ENCODE measurements around the gene ZNG1B.
"Not testable (repeated sequence)": the region's sequence is repeated elsewhere in the genome, so short reads cannot be mapped to it uniquely, and the experiment has no call there.

Gene ZNG1B

GRCh38 chr2:113504081-113504480, 66.6 kb downstream of the ZNG1B start:
- DNase-seq, result peak; percentile 28

GRCh38 chr2:113507394-113508140, 70.1 kb downstream of the ZNG1B start:
- DNase-seq, result not testable (repeated sequence)

GRCh38 chr2:113508187-113508586, 70.7 kb downstream of the ZNG1B start:
- not testable (repeated sequence) for DNase-seq

- DNase-seq, result not testable (repeated sequence)
Measured at GRCh38 chr2:113510913-113511312, 73.4 kb downstream of the ZNG1B start.

DNA sequence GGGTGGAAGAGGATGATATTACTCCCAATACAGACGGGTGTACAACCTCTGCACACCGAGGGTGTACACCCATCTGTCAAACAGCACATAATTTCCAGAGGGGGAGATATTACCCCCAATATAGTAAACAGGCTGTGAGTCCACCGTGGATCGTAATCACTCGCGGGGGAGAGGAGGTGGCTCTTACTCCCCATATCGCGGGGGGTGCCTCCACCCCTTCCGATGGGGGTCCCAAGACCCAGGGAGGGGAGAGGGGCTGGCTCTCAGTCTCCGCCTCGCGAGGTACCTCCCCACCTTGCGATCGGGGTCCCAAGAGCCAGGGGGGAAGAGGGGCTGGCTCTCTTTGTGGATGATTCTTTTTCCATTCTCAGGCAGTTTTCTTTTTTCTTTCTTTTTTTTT, 74.4 kb downstream of the ZNG1B start:
- DNase-seq, result peak; percentile 25

- peak; percentile 15 for DNase-seq
Measured at GRCh38 chr2:113515457-113515856, 78.0 kb downstream of the ZNG1B start.

- DNase-seq, result not testable (repeated sequence)
Measured at GRCh38 chr2:113515995-113516394, 78.5 kb downstream of the ZNG1B start.

- DNase-seq, result not testable (repeated sequence)
Measured at GRCh38 chr2:113517025-113517424, 79.5 kb downstream of the ZNG1B start.

DNA sequence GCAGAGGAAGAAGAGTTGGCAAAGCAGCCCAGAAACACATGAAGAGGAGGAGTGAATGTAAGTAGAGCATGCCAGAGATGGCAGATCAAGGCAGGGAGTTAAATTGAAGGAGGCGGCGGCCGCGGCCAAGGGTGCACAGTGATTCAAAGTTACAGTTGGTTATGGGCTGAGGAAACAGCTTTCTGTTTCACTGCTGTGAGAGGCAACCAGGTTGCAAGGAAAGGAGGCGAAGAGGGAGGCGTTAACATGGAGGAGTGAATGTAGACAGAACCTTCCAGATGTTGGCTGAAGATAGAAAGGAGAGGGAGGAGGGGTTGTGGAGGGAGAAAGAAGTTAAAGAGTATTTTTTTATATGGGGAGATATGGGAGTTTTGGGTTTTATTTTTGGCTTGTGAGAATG, 83.3 kb downstream of the ZNG1B start:
- peak; percentile 22 for DNase-seq

GRCh38 chr2:113521492-113521891, 84.0 kb downstream of the ZNG1B start:
- not testable (repeated sequence) for DNase-seq

GRCh38 chr2:113524986-113525385, 87.5 kb downstream of the ZNG1B start:
- DNase-seq, result not testable (repeated sequence)

GRCh38 chr2:113527350-113528045, 90.0 kb downstream of the ZNG1B start:
- not testable (repeated sequence) for DNase-seq

DNA sequence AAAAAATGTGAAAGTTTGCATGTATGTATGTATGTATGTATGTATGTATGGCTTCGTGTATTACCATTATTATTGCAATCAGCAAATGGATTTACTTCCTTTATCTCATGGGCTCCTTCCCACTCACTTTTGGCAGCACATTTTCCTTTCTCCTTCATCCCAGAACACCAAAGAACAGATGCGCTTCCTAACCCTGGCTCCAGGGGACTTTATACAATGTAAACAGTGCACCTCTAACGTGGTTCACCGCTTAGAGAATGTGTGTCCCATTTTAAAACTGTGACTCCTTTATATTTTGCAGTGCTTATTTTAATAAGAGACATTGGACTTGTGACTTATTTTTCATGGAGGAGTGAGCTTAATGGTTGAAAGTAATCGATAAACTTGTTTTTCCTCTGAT, 90.6 kb downstream of the ZNG1B start:
- DNase-seq, result not testable (repeated sequence)

- not testable (repeated sequence) for DNase-seq
Measured at GRCh38 chr2:113528904-113529303, 91.4 kb downstream of the ZNG1B start.

DNA sequence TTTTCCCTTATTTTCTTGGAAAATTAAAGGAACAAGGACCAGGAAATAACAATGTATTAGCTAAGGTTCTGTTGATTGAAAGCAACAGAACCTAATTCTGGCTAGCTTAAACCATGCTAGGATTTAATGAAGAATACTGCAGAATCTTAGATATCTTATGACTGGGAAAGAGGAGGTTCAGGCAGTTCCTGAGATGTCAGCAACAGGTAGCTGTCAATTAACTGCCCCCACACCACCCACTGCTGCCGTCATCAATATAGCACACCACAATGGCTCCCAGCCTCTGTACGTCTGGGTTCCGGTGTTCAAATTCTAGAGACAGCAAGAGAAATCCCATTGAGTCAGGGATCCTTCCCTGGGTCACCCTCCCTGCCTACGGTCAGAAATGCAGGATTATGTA, 95.5 kb downstream of the ZNG1B start:
- DNase-seq, result not testable (repeated sequence)

DNA sequence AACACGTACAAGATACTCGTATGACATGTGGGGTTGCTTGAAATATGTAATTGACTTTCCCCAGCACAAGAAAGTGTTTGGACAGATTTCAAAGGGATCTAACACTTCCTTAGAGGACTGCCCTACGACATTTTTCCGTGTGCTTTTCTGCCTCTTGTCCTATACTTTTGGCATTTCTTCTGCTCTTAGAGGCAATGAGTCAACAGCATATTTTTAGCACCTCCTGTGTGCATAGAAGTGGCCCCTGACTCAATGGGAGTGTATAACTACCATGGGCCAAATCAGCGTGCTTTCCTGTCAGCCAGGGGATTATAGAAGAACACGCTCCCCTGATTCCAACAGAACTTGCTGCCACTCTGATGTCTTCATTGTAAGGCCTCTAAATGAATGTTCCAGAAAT, 99.1 kb downstream of the ZNG1B start:
- DNase-seq, result not testable (repeated sequence)

DNA sequence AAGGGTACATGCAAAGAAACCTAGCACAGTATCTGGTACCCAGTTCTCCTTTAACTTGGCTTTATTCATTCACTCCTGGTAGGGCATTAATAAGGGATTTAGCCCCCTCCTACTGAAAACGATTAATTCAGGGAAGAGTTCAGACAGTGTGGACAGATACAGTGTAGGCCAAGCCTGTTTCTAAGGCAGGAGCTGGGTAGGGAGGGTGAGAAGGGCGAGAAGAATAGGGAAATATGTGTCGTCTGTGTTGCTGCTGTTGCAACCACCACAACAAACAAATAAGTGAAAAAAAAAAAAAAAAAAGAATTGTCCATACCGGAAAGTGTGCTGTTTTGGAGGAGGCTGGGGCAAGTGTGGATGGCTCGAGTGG, 103.3 kb downstream of the ZNG1B start:
- DNase-seq, result not testable (repeated sequence)

DNA sequence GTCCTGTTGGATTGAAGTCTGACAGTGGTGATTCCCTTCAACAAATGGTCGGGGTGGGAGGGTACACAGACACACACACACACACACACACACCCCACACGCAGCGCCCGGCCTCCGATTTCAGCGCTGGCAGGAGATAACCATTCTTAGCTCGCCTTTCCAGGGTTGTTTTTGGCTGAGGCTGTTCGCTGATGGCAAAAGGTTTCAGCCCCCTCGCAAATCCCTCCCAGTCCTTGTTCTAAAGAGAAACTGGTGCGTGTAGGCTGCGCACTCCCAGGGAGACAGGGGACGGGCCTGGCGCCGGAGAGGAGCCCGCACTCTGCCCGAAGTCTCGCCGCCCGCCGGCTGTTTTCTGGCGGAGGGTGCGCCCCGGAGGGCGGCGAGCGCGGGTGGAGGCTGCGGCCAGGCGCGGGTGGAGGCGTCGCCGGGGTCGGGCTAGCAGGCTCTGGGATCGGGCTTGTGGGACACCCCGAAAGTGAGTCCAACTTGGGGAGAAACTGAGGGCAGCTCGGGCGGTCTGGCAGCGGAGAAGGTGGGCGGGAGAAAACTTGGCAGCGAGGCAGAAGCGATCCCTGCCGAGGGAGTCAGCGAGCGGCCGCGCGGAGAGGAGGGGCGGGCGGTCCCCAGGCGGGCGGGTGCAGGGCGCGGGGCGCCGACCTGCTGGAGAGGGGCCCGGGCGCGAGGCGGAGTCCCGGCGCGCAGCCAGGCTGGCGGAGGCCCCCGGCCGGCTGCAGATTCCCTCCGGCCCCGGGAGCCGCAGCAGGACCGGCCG, 103.9 kb downstream of the ZNG1B start:
- peak; percentile 58 for DNase-seq

DNA sequence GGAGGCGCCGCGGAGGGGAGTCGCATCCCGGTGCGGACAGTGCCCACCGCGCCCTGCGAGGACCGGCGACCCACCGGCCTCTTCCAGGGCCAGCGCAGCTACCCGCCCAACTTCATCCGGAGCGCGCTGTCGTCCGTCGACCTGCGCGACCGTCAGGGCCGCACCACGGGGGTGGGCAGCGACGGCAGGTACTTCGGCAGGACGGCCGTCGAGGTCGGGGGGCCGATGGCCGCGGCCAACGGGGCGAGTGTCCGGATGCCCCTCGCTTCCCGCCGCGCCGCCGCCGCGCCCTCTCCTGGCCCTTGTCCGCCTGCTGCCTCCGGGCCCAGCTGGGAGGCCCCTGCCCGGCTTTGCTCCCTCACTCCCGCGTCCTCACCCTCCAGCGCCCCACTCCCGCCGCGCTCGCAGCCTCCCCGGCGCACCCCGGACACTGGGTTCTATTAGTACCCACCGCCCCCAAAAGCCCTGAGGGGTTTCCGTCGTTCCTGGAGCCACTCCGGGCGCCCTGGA, 104.5 kb downstream of the ZNG1B start:
- peak; percentile 53 for DNase-seq

DNA sequence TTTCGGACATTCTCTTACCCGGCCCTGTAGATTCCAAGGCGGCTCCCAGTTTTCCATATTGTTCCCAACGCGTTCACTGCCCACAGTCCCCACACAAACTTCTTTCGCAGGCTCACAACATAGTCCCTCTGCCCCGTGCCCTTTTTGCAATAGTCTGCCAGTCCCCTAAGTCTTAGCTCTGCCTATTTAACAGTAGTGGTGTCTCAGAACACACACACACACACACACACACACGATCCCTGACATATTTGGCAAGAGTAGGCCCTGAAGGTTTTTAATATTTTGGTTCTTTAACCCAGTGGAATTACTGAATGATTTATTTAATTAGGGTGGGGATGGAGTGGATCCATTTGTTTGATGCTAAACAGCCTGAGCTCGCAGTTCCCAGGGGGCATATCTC, 105.0 kb downstream of the ZNG1B start:
- not testable (repeated sequence) for DNase-seq
